HG02623 (cell line): Measurements from ENCODE around the gene MRPS9.

Experiments used
- ATAC-seq: cut with Tn5 transposase; IDR thresholded peaks from one replicate; pipeline ENCODE4 v1.9.1; 2021; ENCODE audit warnings: moderate library complexity; ENCODE audit not compliant: unreplicated experiment

The MRPS9 gene

DNA sequence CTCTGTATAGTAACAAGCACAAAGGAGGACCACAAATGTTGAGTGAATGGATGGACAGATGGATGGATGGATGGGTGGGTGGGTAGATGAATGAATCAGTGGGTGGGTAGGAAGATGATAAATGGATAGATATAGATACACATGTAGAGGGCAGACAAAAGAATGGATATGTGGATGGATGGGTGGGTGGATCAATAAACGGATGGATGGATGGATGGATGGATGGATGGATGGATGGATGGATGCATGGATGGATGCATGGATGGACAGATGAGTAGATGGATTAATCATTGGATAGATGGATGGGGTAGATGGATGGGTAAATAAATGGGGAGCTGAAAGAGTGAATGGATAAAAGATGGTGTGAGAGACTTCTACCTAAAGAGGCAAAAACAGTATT, 111.4 kb downstream of the MRPS9 start:
- ATAC-seq, result no peak
